HepG2 (cell line): Measurements from ENCODE around the gene TAOK3. TPM values are rescaled to one million over a fixed set of nuclear protein-coding genes. Genes with fewer than 3 reads are reported as not detected.

Source experiments
- AKNA ChIP-seq: sonication (generic); formaldehyde crosslinking; IDR thresholded peaks from 2 replicates; pipeline ENCODE4 v1.4.0; 2020; ENCODE audit warnings: missing genetic modification reagents, borderline replicate concordance
- ASH2L ChIP-seq: fragments of 300-600, 200-600 bp; sonication (generic); IDR thresholded peaks from 2 replicates; pipeline ENCODE4 v1.7.0; 2017; ENCODE audit warnings: low read depth, mild to moderate bottlenecking, moderate library complexity, mixed read lengths, low read length; ENCODE audit not compliant: insufficient read length
- GZF1 ChIP-seq: sonication (generic); formaldehyde crosslinking; IDR thresholded peaks from 2 replicates; pipeline ENCODE4 v1.5.1; 2020; ENCODE audit warnings: mild to moderate bottlenecking, missing genetic modification reagents
- HOXA3 ChIP-seq: sonication (generic); formaldehyde crosslinking; IDR thresholded peaks from 2 replicates; pipeline ENCODE4 v1.5.0; 2020; ENCODE audit warnings: missing genetic modification reagents
- IRF2 ChIP-seq: IDR thresholded peaks from 2 replicates; pipeline ENCODE4 v1.6.1; 2018; ENCODE audit warnings: missing genetic modification reagents, missing compliant biosample characterization
- KLF11 ChIP-seq: IDR thresholded peaks from 2 replicates; pipeline ENCODE4 v1.6.1; 2016; ENCODE audit warnings: missing compliant biosample characterization
- KLF15 ChIP-seq: sonication (generic); formaldehyde crosslinking; IDR thresholded peaks from 2 replicates; pipeline ENCODE4 v1.8.1; 2023; ENCODE audit warnings: borderline replicate concordance, mild to moderate bottlenecking, inconsistent platforms, missing genetic modification reagents, mixed read lengths
- RELA ChIP-seq: sonication (generic); formaldehyde crosslinking; IDR thresholded peaks from 2 replicates; pipeline ENCODE4 v1.4.0; 2020; ENCODE audit warnings: missing genetic modification reagents
- SRSF4 ChIP-seq: fragments of 200-400 bp; formaldehyde crosslinking; IDR thresholded peaks from one replicate; pipeline ENCODE4 v1.6.1; 2018; ENCODE audit warnings: mild to moderate bottlenecking, low read depth, low read length, moderate library complexity; ENCODE audit not compliant: poor library complexity, severe bottlenecking
- ZBTB26 ChIP-seq: IDR thresholded peaks from 2 replicates; pipeline ENCODE4 v1.6.1; 2016; ENCODE audit warnings: missing compliant biosample characterization, missing genetic modification reagents, borderline replicate concordance
- ZGPAT ChIP-seq: IDR thresholded peaks from 2 replicates; pipeline ENCODE4 v1.6.1; 2016; ENCODE audit warnings: mild to moderate bottlenecking
- ZNF274 ChIP-seq: sonication (generic); formaldehyde crosslinking; IDR thresholded peaks from 2 replicates; pipeline ENCODE4 v1.5.1; 2020; ENCODE audit warnings: mild to moderate bottlenecking, missing genetic modification reagents
- ZNF567 ChIP-seq: sonication (generic); formaldehyde crosslinking; IDR thresholded peaks from 2 replicates; pipeline ENCODE4 v1.8.1; 2023; ENCODE audit warnings: mild to moderate bottlenecking, missing genetic modification reagents, borderline replicate concordance
- ZNF569 ChIP-seq: sonication (generic); formaldehyde crosslinking; IDR thresholded peaks from 2 replicates; pipeline ENCODE4 v1.5.0; 2020; ENCODE audit warnings: mild to moderate bottlenecking, missing genetic modification reagents, moderate library complexity, borderline replicate concordance
- ZNF629 ChIP-seq: sonication (generic); formaldehyde crosslinking; conservative IDR thresholded peaks from 2 replicates; pipeline ENCODE4 v1.5.0; 2020; ENCODE audit warnings: missing genetic modification reagents
- ZNF724P ChIP-seq: sonication (generic); formaldehyde crosslinking; IDR thresholded peaks from 2 replicates; pipeline ENCODE4 v1.8.0; 2022; ENCODE audit warnings: missing genetic modification reagents, borderline replicate concordance
- polyA plus RNA-seq, 8 experiments: library from polyadenylated mRNA; depleted of rRNA in 3 of 8; stranded (reverse) in 7 of 8; unstranded in 1 of 8; fragments of >200 nt; fragmentation: Illumina TruSeq in 4 of 8; extraction: Trizol in 4 of 8; gene quantifications; 2 replicates each; pipeline versions ENCODE4 v1.2.1 to v1.2.3, GENCODE V29; 2011 to 2016; ENCODE audit warnings: low read depth in 4 of 8, missing spikeins in 1 of 8, mixed read lengths in 1 of 8; ENCODE audit not compliant: insufficient read depth in 1 of 8
- total RNA-seq, 5 experiments: library from RNA; depleted of rRNA; stranded (reverse); fragments of >200 nt; fragmentation: Illumina TruSeq; extraction: Trizol; gene quantifications; 2 replicates each; pipeline ENCODE4 v1.2.3, GENCODE V29; 2016; ENCODE audit warnings: low read depth in 1 of 5
- TF ChIP-seq, protein P1 (sequence below): sonication (generic); formaldehyde crosslinking; conservative IDR thresholded peaks from 2 replicates; pipeline ENCODE4 v1.8.0; 2022; ENCODE audit warnings: mild to moderate bottlenecking, moderate library complexity, missing genetic modification reagents

The TAOK3 gene
- total and polyA plus RNA-seq, 2 of the 13 experiments (the other 11 are each of a cell fraction or from before 2014, with no cell fraction given): 10.4 to 12.3 TPM

DNA sequence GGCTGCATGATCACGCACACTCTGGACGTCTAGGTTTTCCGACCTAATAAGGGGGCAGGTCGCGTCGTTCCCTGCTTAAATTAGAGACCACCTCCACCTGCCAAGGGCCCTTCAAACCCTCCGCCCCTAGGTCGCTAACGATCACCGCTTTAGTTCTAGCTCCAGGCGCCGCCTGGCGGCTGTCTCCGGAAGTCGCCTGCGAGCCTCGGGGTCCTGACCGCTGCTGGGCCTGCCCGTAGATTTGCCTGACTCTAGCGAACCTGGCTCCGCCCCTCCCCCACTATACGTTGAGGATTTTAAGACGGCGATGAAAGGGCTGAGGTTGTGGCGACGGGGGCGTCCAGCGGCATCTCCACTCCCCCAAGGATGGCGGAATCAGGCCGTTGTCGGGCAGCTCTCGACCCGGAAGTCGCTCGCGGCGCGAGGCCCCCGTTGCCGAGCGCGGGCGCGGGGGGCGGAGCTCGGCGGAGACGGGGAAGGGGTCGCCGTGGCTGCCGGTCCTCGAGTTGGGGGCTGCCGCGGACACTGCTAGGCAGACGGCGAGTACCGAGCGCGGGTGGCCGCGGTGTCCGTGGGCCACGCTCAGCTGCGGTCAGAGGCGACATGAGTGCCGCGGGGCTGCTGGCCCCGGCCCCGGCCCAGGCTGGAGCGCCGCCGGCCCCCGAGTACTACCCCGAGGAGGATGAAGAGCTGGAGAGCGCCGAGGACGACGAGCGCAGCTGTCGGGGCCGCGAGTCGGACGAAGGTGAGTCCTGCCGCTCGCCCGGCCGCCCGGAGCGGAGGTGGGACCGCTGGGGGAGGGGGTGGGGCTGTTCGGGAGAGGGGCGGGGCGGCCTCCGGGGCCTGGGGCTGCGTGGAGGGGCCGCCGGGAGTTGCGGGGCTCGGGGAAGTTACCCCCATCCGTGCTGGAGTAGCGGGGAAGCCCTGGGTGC lies 3.6 kb upstream of the TAOK3 start, which contains the start of gene SUDS3 (continued):
- TF ChIP-seq ASH2L (peak; percentile 99), RELA (CRISPR knock-in tag) (no peak), AKNA (CRISPR knock-in tag) (no peak), IRF2 (peak; percentile 48), ZNF724P (CRISPR knock-in tag) (no peak), ZNF629 (CRISPR knock-in tag) (no peak), KLF11 (CRISPR knock-in tag) (no peak), GZF1 (CRISPR knock-in tag) (0 out of 2 replicates have a peak, but pooled peaks have one; percentile 40), ZNF567 (CRISPR knock-in tag) (no peak), ZNF274 (CRISPR knock-in tag) (peak; percentile 88), HOXA3 (peak; percentile 35; the same call in 1 of the 2 replicates), KLF15 (CRISPR knock-in tag) (no peak; the same call in 1 of the 2 replicates), ZBTB26 (peak; percentile 71; the same call in 1 of the 2 replicates), ZNF569 (CRISPR knock-in tag) (no peak), ZGPAT (CRISPR knock-in tag) (peak; percentile 88), SRSF4 (no peak)
- TF ChIP-seq, protein P1, sequence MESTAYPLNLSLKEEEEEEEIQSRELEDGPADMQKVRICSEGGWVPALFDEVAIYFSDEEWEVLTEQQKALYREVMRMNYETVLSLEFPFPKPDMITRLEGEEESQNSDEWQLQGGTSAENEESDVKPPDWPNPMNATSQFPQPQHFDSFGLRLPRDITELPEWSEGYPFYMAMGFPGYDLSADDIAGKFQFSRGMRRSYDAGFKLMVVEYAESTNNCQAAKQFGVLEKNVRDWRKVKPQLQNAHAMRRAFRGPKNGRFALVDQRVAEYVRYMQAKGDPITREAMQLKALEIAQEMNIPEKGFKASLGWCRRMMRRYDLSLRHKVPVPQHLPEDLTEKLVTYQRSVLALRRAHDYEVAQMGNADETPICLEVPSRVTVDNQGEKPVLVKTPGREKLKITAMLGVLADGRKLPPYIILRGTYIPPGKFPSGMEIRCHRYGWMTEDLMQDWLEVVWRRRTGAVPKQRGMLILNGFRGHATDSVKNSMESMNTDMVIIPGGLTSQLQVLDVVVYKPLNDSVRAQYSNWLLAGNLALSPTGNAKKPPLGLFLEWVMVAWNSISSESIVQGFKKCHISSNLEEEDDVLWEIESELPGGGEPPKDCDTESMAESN (CRISPR knock-in tag): peak; percentile 67
